RWPE2 (cell line): ENCODE measurements around the gene IL17RD.

Source experiments
- ATAC-seq: fragments of 200-7000 bp; cut with Tn5 transposase; 3 replicates; pipeline ENCODE4 v1.9.1; 2021; ENCODE audit warnings: low read depth
- DNase-seq: peaks from one replicate; pipeline ENCODE4 v3.0.0-alpha.2; 2020; ENCODE audit warnings: low spot score
- H3K27ac ChIP-seq: fragments of 450-650 bp; 2 replicates; pipeline ENCODE4 v1.5.1; 2017; ENCODE audit warnings: mild to moderate bottlenecking; ENCODE audit not compliant: poor library complexity, severe bottlenecking
- H3K27me3 ChIP-seq: fragments of 250-450 bp; sonication (Bioruptor Pico); 2 replicates; pipeline ENCODE4 v1.5.1; 2021; ENCODE audit warnings: mild to moderate bottlenecking, moderate library complexity; ENCODE audit not compliant: insufficient read depth, poor library complexity, severe bottlenecking
- H3K36me3 ChIP-seq: fragments of 250-450 bp; sonication (Bioruptor Pico); 2 replicates; pipeline ENCODE4 v1.5.1; 2020; ENCODE audit warnings: low read depth, mild to moderate bottlenecking, moderate library complexity
- H3K4me1 ChIP-seq: fragments of 250-450 bp; sonication (Bioruptor Pico); 2 replicates; pipeline ENCODE4 v1.5.1; 2021; ENCODE audit warnings: mild to moderate bottlenecking, moderate library complexity; ENCODE audit not compliant: insufficient read depth, poor library complexity, severe bottlenecking
- H3K4me3 ChIP-seq: fragments of 250-450 bp; sonication (Bioruptor Pico); 2 replicates; pipeline ENCODE4 v1.5.1; 2021; ENCODE audit warnings: mild to moderate bottlenecking, moderate library complexity; ENCODE audit not compliant: severe bottlenecking
- H3K9me3 ChIP-seq: fragments of 250-450 bp; sonication (Bioruptor Pico); 2 replicates; pipeline ENCODE4 v1.5.1; 2021; ENCODE audit warnings: mild to moderate bottlenecking, moderate library complexity; ENCODE audit not compliant: severe bottlenecking
- TF ChIP-seq, protein P1 (sequence below): fragments of 450-650 bp; IDR thresholded peaks from one replicate; pipeline ENCODE4 v1.5.1; 2017; ENCODE audit warnings: mild to moderate bottlenecking, moderate library complexity; ENCODE audit not compliant: poor library complexity, severe bottlenecking

IL17RD gene

DNA sequence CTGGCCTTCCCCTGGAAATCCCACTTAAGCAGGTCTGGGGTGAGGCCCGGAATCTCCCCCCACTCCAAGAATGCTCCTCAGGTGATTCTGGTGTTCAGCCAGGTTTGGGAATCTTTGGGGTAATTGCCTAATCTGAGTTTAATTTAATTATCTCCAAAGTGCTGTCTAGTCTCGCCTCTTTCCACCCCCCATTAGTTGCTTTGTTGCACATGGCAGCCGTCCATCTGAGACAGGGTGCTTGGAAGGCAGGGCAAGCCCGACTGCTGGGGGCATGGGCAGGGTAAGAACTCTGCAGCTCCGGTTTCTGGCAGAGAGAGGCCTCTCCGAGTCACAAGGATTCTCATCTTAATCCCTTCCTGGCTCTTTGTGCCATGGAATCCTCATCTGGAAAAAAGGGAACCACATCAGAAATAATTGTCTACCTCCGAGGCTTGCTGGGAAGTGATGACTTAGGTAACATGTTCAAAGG lies 15.0 kb downstream of the IL17RD start:
- TF ChIP-seq, protein P1, sequence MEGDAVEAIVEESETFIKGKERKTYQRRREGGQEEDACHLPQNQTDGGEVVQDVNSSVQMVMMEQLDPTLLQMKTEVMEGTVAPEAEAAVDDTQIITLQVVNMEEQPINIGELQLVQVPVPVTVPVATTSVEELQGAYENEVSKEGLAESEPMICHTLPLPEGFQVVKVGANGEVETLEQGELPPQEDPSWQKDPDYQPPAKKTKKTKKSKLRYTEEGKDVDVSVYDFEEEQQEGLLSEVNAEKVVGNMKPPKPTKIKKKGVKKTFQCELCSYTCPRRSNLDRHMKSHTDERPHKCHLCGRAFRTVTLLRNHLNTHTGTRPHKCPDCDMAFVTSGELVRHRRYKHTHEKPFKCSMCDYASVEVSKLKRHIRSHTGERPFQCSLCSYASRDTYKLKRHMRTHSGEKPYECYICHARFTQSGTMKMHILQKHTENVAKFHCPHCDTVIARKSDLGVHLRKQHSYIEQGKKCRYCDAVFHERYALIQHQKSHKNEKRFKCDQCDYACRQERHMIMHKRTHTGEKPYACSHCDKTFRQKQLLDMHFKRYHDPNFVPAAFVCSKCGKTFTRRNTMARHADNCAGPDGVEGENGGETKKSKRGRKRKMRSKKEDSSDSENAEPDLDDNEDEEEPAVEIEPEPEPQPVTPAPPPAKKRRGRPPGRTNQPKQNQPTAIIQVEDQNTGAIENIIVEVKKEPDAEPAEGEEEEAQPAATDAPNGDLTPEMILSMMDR, result no peak
- H3K36me3 ChIP-seq, result no peaks in the 10 kb centered on the region
- no peaks in the 10 kb centered on the region for H3K4me1 ChIP-seq
- no peaks in the 10 kb centered on the region for H3K27me3 ChIP-seq
- DNase-seq (no peak), ATAC-seq (no peak)
- no peaks in the 10 kb centered on the region for H3K9me3 ChIP-seq
- no peak overlapping the region for H3K4me3 ChIP-seq
- no peak overlapping the region for H3K27ac ChIP-seq

DNA sequence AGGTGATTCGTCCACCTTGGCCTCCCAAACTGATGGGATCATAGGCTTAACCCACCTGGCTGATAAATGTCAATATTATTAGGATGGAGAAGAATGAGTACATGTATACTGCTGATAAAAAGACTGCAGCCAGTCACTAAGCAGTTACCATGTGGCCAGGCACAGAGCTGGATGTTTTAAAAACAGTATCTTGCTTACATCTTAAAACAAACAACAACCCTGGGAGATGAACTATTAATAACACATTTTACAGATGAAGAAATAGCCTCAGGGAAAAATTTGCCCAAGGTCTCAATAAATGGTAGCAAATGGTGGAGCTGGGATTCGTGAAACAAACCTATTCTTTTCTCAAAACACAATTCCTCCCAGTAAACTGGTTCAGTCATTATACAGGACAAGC lies 18.1 kb downstream of the IL17RD start:
- Histone ChIP-seq H3K27ac (no peak overlapping the region), H3K4me3 (no peak overlapping the region), H3K9me3 (no peaks in the 10 kb centered on the region)

DNA sequence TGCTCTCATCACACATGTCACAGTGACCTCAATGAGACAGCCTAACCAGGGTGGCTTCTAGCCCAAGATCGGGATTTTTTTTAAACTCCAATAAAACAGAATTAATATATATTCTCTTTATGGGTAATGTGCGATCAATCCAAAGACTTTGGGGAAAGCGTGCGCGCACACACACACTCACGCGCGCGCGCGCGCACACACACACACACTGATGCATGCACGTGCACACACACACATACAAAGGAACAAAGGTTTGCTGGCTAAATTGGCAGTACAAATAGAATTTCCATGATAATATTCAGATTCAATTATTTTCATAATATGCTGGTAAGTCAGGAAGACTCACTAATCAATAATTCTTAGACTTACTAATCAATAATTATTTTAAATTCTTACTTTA lies 19.3 kb downstream of the IL17RD start:
- Histone ChIP-seq H3K4me3 (no peak overlapping the region), H3K9me3 (no peaks in the 10 kb centered on the region), H3K27me3 (no peaks in the 10 kb centered on the region), H3K4me1 (no peaks in the 10 kb centered on the region), H3K36me3 (no peaks in the 10 kb centered on the region), H3K27ac (no peak overlapping the region)
- DNase-seq, result no peak
- TF ChIP-seq, protein P1, result no peak
- no peak for ATAC-seq

More for the DNA sequence above, 18.1 kb downstream of the IL17RD start:
- TF ChIP-seq, protein P1, result no peak
- H3K4me1 ChIP-seq, result no peaks in the 10 kb centered on the region
- DNase-seq (no peak), ATAC-seq (no peak)
- no peaks in the 10 kb centered on the region for H3K36me3 ChIP-seq
- no peaks in the 10 kb centered on the region for H3K27me3 ChIP-seq

DNA sequence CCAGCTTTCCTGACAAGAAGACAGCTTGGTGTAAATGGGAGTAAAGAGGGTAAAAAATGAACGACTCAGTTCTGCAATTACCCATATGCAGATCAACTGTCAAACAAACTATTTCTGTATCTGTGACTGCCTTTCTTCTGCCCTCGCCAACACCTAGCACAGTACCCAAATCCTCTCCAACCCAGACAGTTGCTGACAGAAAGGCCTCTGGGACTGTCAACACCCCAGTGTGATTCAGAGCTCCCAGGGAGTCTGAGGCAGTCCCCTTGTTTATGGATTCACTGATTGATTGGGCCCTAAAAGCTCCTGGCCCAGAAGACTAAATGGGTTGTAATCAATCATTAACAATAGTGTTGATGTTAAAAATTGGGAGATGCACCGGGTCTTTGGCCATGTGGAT lies 20.2 kb downstream of the IL17RD start:
- TF ChIP-seq, protein P1, result no peak
- Histone ChIP-seq H3K27ac (no peak overlapping the region), H3K27me3 (no peaks in the 10 kb centered on the region), H3K36me3 (no peaks in the 10 kb centered on the region), H3K4me3 (no peak overlapping the region), H3K9me3 (no peaks in the 10 kb centered on the region), H3K4me1 (no peaks in the 10 kb centered on the region)
- DNase-seq, result no peak
- no peak for ATAC-seq

DNA sequence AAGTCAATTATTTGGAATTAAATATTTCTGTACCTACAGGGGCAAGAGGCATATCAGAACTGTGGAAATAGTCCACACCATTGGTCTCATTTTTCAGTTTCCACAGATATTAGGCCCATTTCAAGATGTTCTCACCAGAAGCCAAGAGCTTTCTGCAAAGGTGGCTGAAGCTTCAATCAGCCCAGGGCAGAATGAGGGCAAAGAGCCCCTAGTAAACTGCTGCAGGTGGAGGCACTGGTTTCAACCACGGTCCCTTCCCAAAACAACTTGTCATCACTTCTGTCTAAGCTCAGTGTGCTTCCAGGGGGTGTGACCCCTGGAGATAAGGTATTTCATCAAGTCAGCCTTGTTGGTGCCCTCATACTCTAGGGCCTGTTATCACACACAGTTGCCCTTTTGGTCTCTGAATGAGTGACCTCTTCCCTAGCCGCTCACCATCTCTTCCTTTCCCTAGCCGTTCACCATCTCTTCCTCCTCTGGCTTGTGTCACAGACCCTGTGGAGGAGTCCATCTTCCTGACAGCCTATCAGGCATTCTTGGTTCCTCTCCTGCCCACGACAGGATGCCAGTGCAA lies 21.2 kb downstream of the IL17RD start:
- H3K36me3 ChIP-seq, result no peaks in the 10 kb centered on the region
- no peak overlapping the region for H3K4me3 ChIP-seq
- no peaks in the 10 kb centered on the region for H3K4me1 ChIP-seq
- ATAC-seq (no peak), DNase-seq (no peak)
- no peaks in the 10 kb centered on the region for H3K27me3 ChIP-seq
- H3K27ac ChIP-seq, result no peak overlapping the region
- no peaks in the 10 kb centered on the region for H3K9me3 ChIP-seq
- TF ChIP-seq, protein P1, result no peak
